HepG2 (cell line): ENCODE data around the gene ADGRB3. TPM values are rescaled to one million over a fixed set of nuclear protein-coding genes. Genes with fewer than 3 reads are reported as not detected.

Experiments
- ATAC-seq: fragments of 200-7000 bp; cut with Tn5 transposase; 3 replicates; pipeline ENCODE4 v1.9.1; 2020; ENCODE audit warnings: mild to moderate bottlenecking, moderate library complexity
- BruUV-seq: library from RNA; stranded (reverse); fragments of 400-500 nt; replicated peaks from 2 replicates; lab custom pipeline; 2021; lab: Mats Ljungman, UMichigan
- CTCF ChIA-PET: fragments of 300-600 bp; formaldehyde crosslinking; extraction: SDS; loops from one replicate; lab custom pipeline; 2021; ENCODE audit warnings: low total read pairs, inconsistent platforms, low intra/inter-chr PET ratio; lab: Yijun Ruan, JAX
- POLR2A ChIA-PET: fragments of 350-600 bp; sonication (Branson Sonifier 250); formaldehyde crosslinking; loops from one replicate; lab custom pipeline; 2020; ENCODE audit warnings: antibody characterized with exemption, inconsistent platforms; lab: Yijun Ruan, JAX
- DNase-seq: peaks from one replicate; pipeline ENCODE4 v3.0.0-alpha.2; 2015; ENCODE audit warnings: low spot score
- FAIRE-seq: peaks from 3 replicates; lab custom pipeline; 2011; peaks lifted over from hg19 to GRCh38; lab: Jason Lieb, UNC
- H2AFZ ChIP-seq: one replicate; pipeline ENCODE4 v1.6.1; 2011; ENCODE audit warnings: low read length, inconsistent platforms
- H3K27ac ChIP-seq: fragments of 300-600 bp; 3 replicates; pipeline ENCODE4 v1.8.0; 2011; ENCODE audit warnings: mixed run types, mild to moderate bottlenecking, mixed read lengths, low read length, inconsistent platforms; ENCODE audit not compliant: insufficient read depth; ENCODE audit errors: extremely low read length
- H3K27me3 ChIP-seq, 2 experiments: fragments of 200-600 bp in 1 of 2; 2 replicates in 1 of 2; 3 replicates in 1 of 2; pipeline versions ENCODE4 v1.6.0 to v1.8.0; 2011; ENCODE audit warnings: low read length in 2 of 2, mild to moderate bottlenecking in 2 of 2, moderate library complexity in 2 of 2, inconsistent platforms in 1 of 2; ENCODE audit not compliant: insufficient read depth in 2 of 2, control insufficient read depth in 1 of 2
- H3K36me3 ChIP-seq, 2 experiments: fragments of 200-600 bp in 1 of 2; replicated peaks in 1 of 2; 2 replicates in 1 of 2; 3 replicates in 1 of 2; pipeline versions ENCODE4 v1.5.1 to v1.8.0; 2011; ENCODE audit warnings: low read length in 2 of 2, inconsistent platforms in 1 of 2; ENCODE audit not compliant: insufficient read depth in 2 of 2, control insufficient read depth in 1 of 2
- H3K4me1 ChIP-seq: 2 replicates; pipeline ENCODE4 v1.5.1; 2012; ENCODE audit warnings: low read length, inconsistent platforms; ENCODE audit not compliant: insufficient read depth
- H3K4me2 ChIP-seq: 2 replicates; pipeline ENCODE4 v1.6.0; 2011; ENCODE audit warnings: low read depth, low read length, inconsistent platforms
- H3K4me3 ChIP-seq, 3 experiments: fragments of 200-600 bp in 1 of 3; sonication (generic), shearing (Covaris generic) in 1 of 3; replicated peaks in 1 of 3; 2 replicates each; pipeline ENCODE4 v1.5.1; 2011 to 2016; ENCODE audit warnings: low read length in 3 of 3, inconsistent platforms in 2 of 3, low read depth in 2 of 3, mild to moderate bottlenecking in 2 of 3, control low read depth in 1 of 3, mixed read lengths in 1 of 3; ENCODE audit not compliant: insufficient read depth in 1 of 3
- H3K79me2 ChIP-seq: one replicate; pipeline ENCODE4 v1.6.1; 2011; ENCODE audit warnings: low read length, inconsistent platforms; ENCODE audit not compliant: insufficient read depth
- H3K9ac ChIP-seq: 2 replicates; pipeline ENCODE4 v1.6.0; 2011; ENCODE audit warnings: mild to moderate bottlenecking, low read depth, low read length, inconsistent platforms; ENCODE audit not compliant: insufficient read depth
- H3K9me3 ChIP-seq: 2 replicates; pipeline ENCODE4 v1.5.1; 2012; ENCODE audit warnings: mild to moderate bottlenecking, low read length
- H4K20me1 ChIP-seq: 2 replicates; pipeline ENCODE4 v1.6.0; 2011; ENCODE audit warnings: inconsistent platforms, mild to moderate bottlenecking, low read length, moderate library complexity; ENCODE audit not compliant: insufficient read depth
- DPF2 ChIP-seq: sonication (generic); formaldehyde crosslinking; IDR thresholded peaks from 2 replicates; pipeline ENCODE4 v1.4.0; 2020; ENCODE audit warnings: mild to moderate bottlenecking, low read depth, missing genetic modification reagents, borderline replicate concordance
- EEA1 ChIP-seq: sonication (generic); formaldehyde crosslinking; IDR thresholded peaks from 2 replicates; pipeline ENCODE4 v1.5.1; 2020; ENCODE audit warnings: mild to moderate bottlenecking, missing genetic modification reagents, borderline replicate concordance
- FOXK1 ChIP-seq: sonication (generic); formaldehyde crosslinking; IDR thresholded peaks from 2 replicates; pipeline ENCODE4 v1.4.0; 2020; ENCODE audit warnings: low read depth, missing genetic modification reagents, borderline replicate concordance
- HDAC1 ChIP-seq: sonication (generic); formaldehyde crosslinking; IDR thresholded peaks from 2 replicates; pipeline ENCODE4 v1.5.1; 2020; ENCODE audit warnings: mild to moderate bottlenecking, missing genetic modification reagents
- JUNB ChIP-seq: sonication (generic); formaldehyde crosslinking; IDR thresholded peaks from 2 replicates; pipeline ENCODE4 v1.8.0; 2022; ENCODE audit warnings: missing genetic modification reagents, mild to moderate bottlenecking, borderline replicate concordance
- KLF12 ChIP-seq: sonication (generic); formaldehyde crosslinking; IDR thresholded peaks from 2 replicates; pipeline ENCODE4 v1.4.0; 2020; ENCODE audit warnings: missing genetic modification reagents, borderline replicate concordance
- NCOA2 ChIP-seq: sonication (generic); formaldehyde crosslinking; IDR thresholded peaks from 2 replicates; pipeline ENCODE4 v1.8.0; 2022; ENCODE audit warnings: inconsistent platforms
- RARG ChIP-seq: sonication (generic); formaldehyde crosslinking; IDR thresholded peaks from 2 replicates; pipeline ENCODE4 v1.4.0; 2020; ENCODE audit warnings: low read depth, mild to moderate bottlenecking, missing genetic modification reagents
- SETDB1 ChIP-seq: sonication (generic); formaldehyde crosslinking; IDR thresholded peaks from 2 replicates; pipeline ENCODE4 v1.5.1; 2020; ENCODE audit warnings: missing genetic modification reagents, mild to moderate bottlenecking, borderline replicate concordance
- SMAD1 ChIP-seq: sonication (generic); formaldehyde crosslinking; IDR thresholded peaks from 2 replicates; pipeline ENCODE4 v1.4.0; 2020; ENCODE audit warnings: missing genetic modification reagents, low read depth, mild to moderate bottlenecking, borderline replicate concordance
- SOX5 ChIP-seq: IDR thresholded peaks from 2 replicates; pipeline ENCODE4 v1.6.1; 2016; ENCODE audit warnings: borderline replicate concordance
- TBX2 ChIP-seq: sonication (generic); formaldehyde crosslinking; IDR thresholded peaks from 2 replicates; pipeline ENCODE4 v1.5.0; 2020; ENCODE audit warnings: missing genetic modification reagents, mild to moderate bottlenecking, borderline replicate concordance
- WGBS: methylation state at CpG from one replicate; pipeline ENCODE4 v1.1.6; 2017; ENCODE audit warnings: low lambda C conversion rate; 5-methylcytosine and 5-hydroxymethylcytosine counted together
- in situ Hi-C: cut with HindIII; loops from 2 replicates; pipeline ENCODE4 v1.10.0; 2017; ENCODE audit warnings: low pct_unique_long_range_greater_than_20kb; ENCODE audit not compliant: extremely low pct_ligation_motif_present
- intact Hi-C: fragments of 100-400 bp; cut with micrococcal nuclease; formaldehyde crosslinking; loops from one replicate; pipeline ENCODE4 v1.10.0; 2022; ENCODE audit not compliant: unreplicated experiment
- polyA plus RNA-seq, 8 experiments: library from polyadenylated mRNA; depleted of rRNA in 3 of 8; stranded (reverse) in 7 of 8; unstranded in 1 of 8; fragments of >200 nt; fragmentation: Illumina TruSeq in 4 of 8; extraction: Trizol in 4 of 8; gene quantifications; 2 replicates each; pipeline versions ENCODE4 v1.2.1 to v1.2.3, GENCODE V29; 2011 to 2016; ENCODE audit warnings: low read depth in 4 of 8, missing spikeins in 1 of 8, mixed read lengths in 1 of 8; ENCODE audit not compliant: insufficient read depth in 1 of 8
- total RNA-seq, 5 experiments: library from RNA; depleted of rRNA; stranded (reverse); fragments of >200 nt; fragmentation: Illumina TruSeq; extraction: Trizol; gene quantifications; 2 replicates each; pipeline ENCODE4 v1.2.3, GENCODE V29; 2016; ENCODE audit warnings: low read depth in 1 of 5
- TF ChIP-seq, protein P1 (sequence below): sonication (generic); formaldehyde crosslinking; IDR thresholded peaks from 2 replicates; pipeline ENCODE4 v1.8.0; 2022; ENCODE audit warnings: missing genetic modification reagents, mild to moderate bottlenecking, moderate library complexity, borderline replicate concordance
- TF ChIP-seq, protein P2 (sequence below): sonication (generic); formaldehyde crosslinking; IDR thresholded peaks from 2 replicates; pipeline ENCODE4 v1.5.1; 2020; ENCODE audit warnings: mild to moderate bottlenecking, moderate library complexity, missing genetic modification reagents

ADGRB3 gene
- total and polyA plus RNA-seq, 2 of the 13 experiments (the other 11 are each of a cell fraction or from before 2014, with no cell fraction given), result not detected

DNA sequence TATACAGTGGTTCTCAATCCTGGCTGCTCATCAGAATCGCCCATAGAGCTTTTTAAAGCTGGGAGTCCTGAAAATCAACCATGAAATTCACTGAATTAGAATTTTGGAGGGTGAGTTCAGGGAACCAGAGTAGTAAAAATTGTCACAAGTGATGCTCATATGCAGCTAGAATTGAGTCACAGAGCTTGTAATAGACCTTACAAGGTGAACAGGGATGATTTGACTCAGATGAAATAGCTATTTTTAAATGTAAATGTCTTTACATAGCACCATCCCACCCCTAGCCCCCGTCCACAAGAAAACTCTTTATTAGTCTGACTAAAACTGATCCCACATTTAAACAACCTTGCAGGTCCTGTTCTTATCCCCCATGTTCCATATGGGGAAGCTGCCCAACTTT, 630.0 kb downstream of the ADGRB3 start:
- H3K4me3 ChIP-seq, result no peak overlapping the region

DNA sequence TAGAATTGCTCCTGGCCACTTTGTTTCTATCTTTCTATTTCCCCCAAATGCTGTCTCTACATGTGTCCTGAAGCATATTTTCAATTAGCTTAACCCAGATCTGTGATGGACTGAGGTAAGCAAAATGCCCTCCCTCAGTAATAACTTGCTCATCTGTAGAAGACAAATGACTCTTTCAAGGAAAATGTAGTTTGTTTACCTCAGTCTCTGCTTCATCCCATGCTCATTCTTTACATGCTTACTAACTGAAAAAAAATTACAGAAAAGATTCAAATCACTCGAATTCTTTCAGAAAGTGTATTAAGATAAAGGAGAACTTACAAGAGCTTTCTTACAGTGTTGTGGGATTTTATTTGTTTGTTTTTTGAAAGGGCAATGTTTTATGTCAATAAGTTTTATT, 630.6 kb downstream of the ADGRB3 start:
- Histone ChIP-seq H3K4me2 (no peak overlapping the region), H3K27ac (no peak overlapping the region), H3K9ac (no peak overlapping the region), H3K27me3 (no peaks in the 10 kb centered on the region), H3K36me3 (no peaks in the 10 kb centered on the region), H3K4me3 (no peak overlapping the region), H2AFZ (no peak overlapping the region), H3K9me3 (no peaks in the 10 kb centered on the region), H4K20me1 (no peaks in the 10 kb centered on the region), H3K79me2 (no peaks in the 10 kb centered on the region)
- CTCF ChIA-PET, result no interaction called here
- intact Hi-C loops, result no loop called here
- POLR2A ChIA-PET, result no interaction called here
- no peak for ATAC-seq
- BruUV-seq, result no TSS peak
- in situ Hi-C loops, result no loop called here
- WGBS, result 2% methylated on average over 1 of the region's 1 CpG
- FAIRE-seq, result no peak
- DNase-seq, result no peak
- TF ChIP-seq RARG (CRISPR knock-in tag) (no peak), SETDB1 (CRISPR knock-in tag) (no peak), SOX5 (CRISPR knock-in tag) (no peak), SMAD1 (CRISPR knock-in tag) (no peak), TBX2 (CRISPR knock-in tag) (no peak), FOXK1 (CRISPR knock-in tag) (no peak), NCOA2 (CRISPR knock-in tag) (no peak), JUNB (CRISPR knock-in tag) (no peak)
- TF ChIP-seq, protein P1, sequence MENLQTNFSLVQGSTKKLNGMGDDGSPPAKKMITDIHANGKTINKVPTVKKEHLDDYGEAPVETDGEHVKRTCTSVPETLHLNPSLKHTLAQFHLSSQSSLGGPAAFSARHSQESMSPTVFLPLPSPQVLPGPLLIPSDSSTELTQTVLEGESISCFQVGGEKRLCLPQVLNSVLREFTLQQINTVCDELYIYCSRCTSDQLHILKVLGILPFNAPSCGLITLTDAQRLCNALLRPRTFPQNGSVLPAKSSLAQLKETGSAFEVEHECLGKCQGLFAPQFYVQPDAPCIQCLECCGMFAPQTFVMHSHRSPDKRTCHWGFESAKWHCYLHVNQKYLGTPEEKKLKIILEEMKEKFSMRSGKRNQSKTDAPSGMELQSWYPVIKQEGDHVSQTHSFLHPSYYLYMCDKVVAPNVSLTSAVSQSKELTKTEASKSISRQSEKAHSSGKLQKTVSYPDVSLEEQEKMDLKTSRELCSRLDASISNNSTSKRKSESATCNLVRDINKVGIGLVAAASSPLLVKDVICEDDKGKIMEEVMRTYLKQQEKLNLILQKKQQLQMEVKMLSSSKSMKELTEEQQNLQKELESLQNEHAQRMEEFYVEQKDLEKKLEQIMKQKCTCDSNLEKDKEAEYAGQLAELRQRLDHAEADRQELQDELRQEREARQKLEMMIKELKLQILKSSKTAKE (CRISPR knock-in tag), result no peak
- TF ChIP-seq, protein P2, sequence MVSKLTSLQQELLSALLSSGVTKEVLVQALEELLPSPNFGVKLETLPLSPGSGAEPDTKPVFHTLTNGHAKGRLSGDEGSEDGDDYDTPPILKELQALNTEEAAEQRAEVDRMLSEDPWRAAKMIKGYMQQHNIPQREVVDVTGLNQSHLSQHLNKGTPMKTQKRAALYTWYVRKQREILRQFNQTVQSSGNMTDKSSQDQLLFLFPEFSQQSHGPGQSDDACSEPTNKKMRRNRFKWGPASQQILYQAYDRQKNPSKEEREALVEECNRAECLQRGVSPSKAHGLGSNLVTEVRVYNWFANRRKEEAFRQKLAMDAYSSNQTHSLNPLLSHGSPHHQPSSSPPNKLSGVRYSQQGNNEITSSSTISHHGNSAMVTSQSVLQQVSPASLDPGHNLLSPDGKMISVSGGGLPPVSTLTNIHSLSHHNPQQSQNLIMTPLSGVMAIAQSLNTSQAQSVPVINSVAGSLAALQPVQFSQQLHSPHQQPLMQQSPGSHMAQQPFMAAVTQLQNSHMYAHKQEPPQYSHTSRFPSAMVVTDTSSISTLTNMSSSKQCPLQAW (CRISPR knock-in tag), result no peak
- TF ChIP-seq, all 625 proteins: peak for 0
- no peaks in the 10 kb centered on the region for H3K4me1 ChIP-seq

More for the DNA sequence above, 630.0 kb downstream of the ADGRB3 start:
- no peak overlapping the region for H2AFZ ChIP-seq
- in situ Hi-C loops, result no loop called here
- POLR2A ChIA-PET, result no interaction called here
- TF ChIP-seq KLF12 (no peak), HDAC1 (CRISPR knock-in tag) (no peak), DPF2 (CRISPR knock-in tag) (no peak), SMAD1 (CRISPR knock-in tag) (no peak), EEA1 (CRISPR knock-in tag) (no peak)
- H3K4me1 ChIP-seq, result no peaks in the 10 kb centered on the region
- no peak overlapping the region for H3K9ac ChIP-seq
- intact Hi-C loops, result no loop called here
- CTCF ChIA-PET, result no interaction called here
- H3K36me3 ChIP-seq, result no peaks in the 10 kb centered on the region
- WGBS, result 0% methylated on average over 2 of the region's 2 CpGs
- no peaks in the 10 kb centered on the region for H3K27me3 ChIP-seq
- DNase-seq (no peak), ATAC-seq (no peak), FAIRE-seq (no peak)
- no peak overlapping the region for H3K4me2 ChIP-seq
- no peaks in the 10 kb centered on the region for H3K9me3 ChIP-seq
- H4K20me1 ChIP-seq, result no peaks in the 10 kb centered on the region
- BruUV-seq, result no TSS peak
- no peak overlapping the region for H3K27ac ChIP-seq
- no peaks in the 10 kb centered on the region for H3K79me2 ChIP-seq
